ENCODE results near the gene ST6GALNAC3.

Gene ST6GALNAC3

GRCh38 chr1:76371941-76372340, 297.4 kb downstream of the ST6GALNAC3 start:
- Histone ChIP-seq H3K4me3 (ENCODE audit: low read depth, low read length) (no peak overlapping the region), H3K27ac (ENCODE audit: extremely low read depth, low read depth, low read length) (no peak overlapping the region), H3K4me1 (ENCODE audit: control insufficient read depth, insufficient read depth, low read length) (no peaks in the 10 kb centered on the region), H3K36me3 (ENCODE audit: control insufficient read depth in 2 of 2, insufficient read depth in 1 of 2, low read length in 2 of 2) (no peaks in the 10 kb centered on the region), H3K9me3 (ENCODE audit: control insufficient read depth, insufficient read depth, low read depth, low read length) (no peaks in the 10 kb centered on the region)
- ChIA-PET CTCF (interaction anchor here (0.6 kb wide), 1 partner anchor 740 kb away, joined by 4 read pairs; no protein-coding TSS in a partner anchor), POLR2A (no interaction called here)
- TF ChIP-seq ZNF596 (tag by site-specific recombination; IDR thresholded peaks at IDR 0.05) (no peak), ZNF830 (tag by site-specific recombination; IDR thresholded peaks at IDR 0.05; ENCODE audit: low read depth) (no peak), ZNF112 (tag by site-specific recombination; IDR thresholded peaks at IDR 0.05) (no peak), ZNF654 (tag by site-specific recombination; IDR thresholded peaks at IDR 0.05; ENCODE audit: low read depth) (no peak), ZNF658 (tag by site-specific recombination; IDR thresholded peaks at IDR 0.05) (no peak), ZNF544 (tag by site-specific recombination; IDR thresholded peaks at IDR 0.05) (no peak), ZNF354C (tag by site-specific recombination; IDR thresholded peaks at IDR 0.05; ENCODE audit: borderline replicate concordance, low read depth) (no peak), ZNF560 (tag by site-specific recombination; IDR thresholded peaks at IDR 0.05; ENCODE audit: borderline replicate concordance) (no peak), AEBP2 (tag by site-specific recombination; IDR thresholded peaks at IDR 0.05; ENCODE audit: borderline replicate concordance) (no peak), ZNF274 (IDR thresholded peaks at IDR 0.05; ENCODE audit: low read length) (no peak), ZNF274 (tag by site-specific recombination; IDR thresholded peaks at IDR 0.05; ENCODE audit: borderline replicate concordance) (no peak), SCRT1 (tag by site-specific recombination; IDR thresholded peaks at IDR 0.05; ENCODE audit: borderline replicate concordance) (no peak), ZNF174 (tag by site-specific recombination; IDR thresholded peaks at IDR 0.05) (no peak), ZNF24 (tag by site-specific recombination; IDR thresholded peaks at IDR 0.05) (no peak), ZBTB1 (tag by site-specific recombination; IDR thresholded peaks at IDR 0.05) (no peak), ZNF510 (tag by site-specific recombination; IDR thresholded peaks at IDR 0.05; ENCODE audit: insufficient replicate concordance) (no peak)

GRCh38 chr1:76374086-76374485, 299.5 kb downstream of the ST6GALNAC3 start:
- H3K36me3 ChIP-seq (ENCODE audit: control insufficient read depth in 2 of 2, insufficient read depth in 1 of 2, low read length in 2 of 2): no peaks in the 10 kb centered on the region
- POLR2A ChIA-PET: no interaction called here
- no peak overlapping the region for H3K4me3 ChIP-seq (ENCODE audit: low read depth, low read length)
- no peak overlapping the region for H3K27ac ChIP-seq (ENCODE audit: extremely low read depth, low read depth, low read length)
- H3K4me1 ChIP-seq (ENCODE audit: control insufficient read depth, insufficient read depth, low read length): no peaks in the 10 kb centered on the region
- CTCF ChIA-PET: no interaction called here
- H3K9me3 ChIP-seq (ENCODE audit: control insufficient read depth, insufficient read depth, low read depth, low read length): no peaks in the 10 kb centered on the region
- no peak for TF ChIP-seq ZFP41 (tag by site-specific recombination; IDR thresholded peaks at IDR 0.05; ENCODE audit: borderline replicate concordance)
- no peak for TF ChIP-seq PATZ1 (tag by site-specific recombination; IDR thresholded peaks at IDR 0.05)
- TF ChIP-seq MZF1 (tag by site-specific recombination; IDR thresholded peaks at IDR 0.05; ENCODE audit: borderline replicate concordance): no peak
- TF ChIP-seq ZNF561 (tag by site-specific recombination; IDR thresholded peaks at IDR 0.05; ENCODE audit: borderline replicate concordance): no peak
- TF ChIP-seq PRDM2 (tag by site-specific recombination; IDR thresholded peaks at IDR 0.05; ENCODE audit: borderline replicate concordance): no peak
- no peak for TF ChIP-seq ZNF621 (tag by site-specific recombination; IDR thresholded peaks at IDR 0.05)
- no peak for TF ChIP-seq ZNF416 (tag by site-specific recombination; IDR thresholded peaks at IDR 0.05)
- no peak for TF ChIP-seq ZNF785 (tag by site-specific recombination; IDR thresholded peaks at IDR 0.05)
- TF ChIP-seq ZNF18 (tag by site-specific recombination; IDR thresholded peaks at IDR 0.05): no peak

All from HEK293 (cell line).